Medulla oblongata (tissue), 1 donor: ENCODE results near the gene INHBB.
"Not testable (repeated sequence)": the region's sequence is repeated elsewhere in the genome, so short reads cannot be mapped to it uniquely, and the experiment has no call there.

ENCODE experiments used
- DNase-seq: peaks from one replicate; pipeline ENCODE4 v3.0.0-alpha.2; 2015; ENCODE audit errors: extremely low spot score

INHBB gene

GRCh38 chr2:120381192-120381591 lies 35.3 kb downstream of the INHBB start:
- DNase-seq = no peak

DNA sequence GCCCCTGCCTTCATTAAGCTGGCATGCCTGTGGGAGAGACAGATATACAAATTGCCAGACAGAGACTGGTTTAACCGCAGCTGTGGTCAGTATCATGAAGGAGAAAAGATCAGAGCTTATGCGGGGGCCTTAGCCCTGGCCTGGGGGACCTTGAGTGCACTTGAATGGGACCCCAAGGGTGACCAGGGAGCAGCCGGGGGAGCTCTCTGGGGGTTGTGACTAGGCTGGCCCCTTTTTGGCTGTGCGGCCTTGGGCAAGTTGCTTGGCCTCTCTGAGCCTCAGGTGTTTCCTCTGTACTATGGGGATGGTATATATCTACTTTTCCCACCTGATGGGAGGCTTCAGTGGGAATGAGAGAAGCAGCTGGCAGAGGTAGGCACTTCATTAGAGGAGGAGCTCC lies 35.7 kb downstream of the INHBB start:
- DNase-seq = no peak

GRCh38 chr2:120382541-120383144 lies 36.7 kb downstream of the INHBB start:
- DNase-seq = no peak

DNA sequence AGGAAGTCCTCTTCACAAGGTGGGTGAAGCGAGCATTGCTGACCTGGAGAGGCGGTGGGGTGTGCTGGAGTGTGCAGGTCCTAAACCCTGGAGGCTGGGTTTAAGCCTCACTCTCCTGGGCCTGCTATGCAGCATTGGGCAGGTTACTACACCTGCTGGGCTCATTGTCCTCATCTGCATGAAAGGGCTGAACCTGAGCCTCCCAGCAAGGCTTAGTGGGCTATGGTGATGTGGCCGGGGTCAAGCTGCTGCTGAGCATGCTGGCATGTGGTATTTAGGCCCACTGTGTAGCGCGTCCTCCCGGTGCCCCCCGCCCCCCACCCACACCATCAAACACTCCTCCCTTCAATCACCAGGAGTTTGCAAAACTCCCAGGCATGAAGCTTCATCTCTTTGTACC lies 37.3 kb downstream of the INHBB start:
- no peak for DNase-seq

DNA sequence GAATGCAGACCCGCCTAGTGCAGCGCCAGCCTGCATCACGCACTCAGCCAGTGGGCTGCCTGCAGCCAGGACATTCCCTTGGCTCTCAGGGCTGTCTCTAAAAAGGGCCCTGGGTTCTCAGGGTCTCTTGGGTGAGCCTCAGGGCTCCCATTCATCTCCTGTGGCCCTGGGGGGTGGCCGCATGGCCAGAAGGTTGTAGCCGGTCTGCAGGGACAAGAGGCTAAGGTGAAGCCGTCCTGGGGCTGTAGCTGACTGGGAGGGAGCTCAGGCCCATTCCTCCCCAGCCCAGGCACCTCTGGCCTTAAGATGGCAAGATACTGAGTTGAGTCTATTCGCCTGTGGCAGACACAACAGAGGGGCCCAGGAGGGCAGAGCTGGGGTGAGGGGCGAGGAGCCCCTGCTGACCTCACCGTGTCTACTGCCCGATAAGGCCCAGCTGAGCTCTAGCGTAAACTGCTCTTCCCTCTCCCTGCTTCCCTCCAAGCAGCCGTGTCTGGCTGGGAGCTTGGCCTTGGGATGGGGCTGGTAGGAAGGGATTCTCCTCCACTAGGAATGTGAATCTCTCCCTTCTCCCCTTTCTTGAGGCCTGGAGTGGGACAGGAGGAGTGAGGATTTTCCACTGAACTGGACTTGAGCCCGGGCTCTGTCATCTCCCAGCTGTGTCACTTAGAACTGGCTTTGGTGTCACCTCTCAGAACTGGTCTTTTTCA lies 37.9 kb downstream of the INHBB start:
- no peak for DNase-seq

DNA sequence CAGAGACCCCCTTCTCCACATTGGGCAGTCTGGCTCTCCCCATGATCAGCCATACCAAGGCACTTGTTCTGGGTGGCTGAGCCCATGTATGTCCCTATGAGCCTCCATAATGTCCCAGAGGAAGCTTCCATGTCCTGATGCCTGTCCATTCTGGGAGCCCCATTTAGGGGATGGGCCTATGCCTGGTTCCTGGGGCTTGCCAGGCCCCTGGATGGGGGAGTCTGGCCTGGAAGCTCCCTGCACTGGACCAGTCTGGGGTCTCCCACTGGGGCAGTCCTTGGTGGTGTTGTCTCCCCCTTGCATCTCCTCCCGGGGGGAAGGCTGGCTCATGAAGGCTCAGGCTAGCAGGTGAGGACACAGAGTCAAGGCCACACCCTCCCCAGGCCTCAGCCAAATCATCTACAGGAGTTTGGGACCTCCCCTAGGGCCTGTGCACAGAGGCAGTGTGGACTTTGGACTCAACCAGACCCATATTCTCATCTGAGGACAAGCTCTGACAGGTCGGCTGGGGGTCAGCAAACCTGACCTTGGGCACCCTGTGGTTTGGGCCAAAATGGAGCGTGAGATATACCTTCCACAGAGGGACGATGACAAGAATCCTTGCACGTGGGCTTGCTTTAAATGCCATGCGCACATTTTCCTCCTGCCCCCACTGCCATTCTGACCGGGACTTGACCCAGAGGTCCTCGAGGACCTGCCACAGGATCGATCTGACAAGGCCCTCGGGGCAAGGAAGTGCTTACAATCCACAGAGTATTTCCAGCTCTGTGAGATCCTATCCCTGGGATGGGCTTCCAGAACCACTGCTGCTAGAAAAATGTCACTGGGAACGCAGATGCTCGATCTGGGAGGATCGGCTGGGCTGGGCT lies 38.8 kb downstream of the INHBB start:
- no peak for DNase-seq

DNA sequence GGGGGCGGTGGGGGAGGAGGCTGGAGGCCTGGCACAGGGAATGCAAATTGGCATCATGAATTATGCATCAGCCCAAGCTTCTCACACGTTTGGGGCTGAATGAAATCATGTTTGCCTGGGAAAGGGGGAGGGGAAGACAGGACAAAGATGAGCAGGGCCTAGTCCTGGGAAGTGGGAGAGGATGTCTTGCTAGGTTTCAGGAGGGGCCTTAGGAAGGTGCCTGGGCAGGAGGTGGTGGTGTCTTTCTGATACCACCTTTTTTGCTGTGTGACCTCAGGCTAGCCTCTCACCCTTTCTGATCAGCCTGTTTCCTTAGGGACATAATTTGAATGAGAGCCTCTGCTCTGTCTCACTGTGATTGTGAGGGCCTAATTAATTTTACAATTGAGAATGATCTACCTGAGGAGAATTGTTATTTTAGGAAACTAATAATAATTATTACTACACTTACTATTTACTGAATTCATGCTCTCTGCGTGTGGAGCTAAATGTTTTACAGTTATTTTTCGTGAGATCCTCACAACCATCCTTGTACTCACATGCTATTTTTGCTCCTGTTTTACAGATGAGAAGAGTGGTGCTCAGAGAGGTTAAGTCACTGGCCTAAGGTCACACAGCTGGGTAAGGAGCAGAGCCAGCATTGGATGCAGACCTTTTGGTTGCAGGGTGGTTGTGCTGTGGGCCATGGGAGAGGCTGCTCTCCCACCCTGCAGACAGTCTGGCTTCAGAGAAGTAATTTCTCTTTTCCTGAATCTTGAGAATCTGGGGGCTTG lies 39.6 kb downstream of the INHBB start:
- DNase-seq = no peak

- DNase-seq = no peak
Measured at GRCh38 chr2:120388222-120389035, 42.5 kb downstream of the INHBB start.

DNA sequence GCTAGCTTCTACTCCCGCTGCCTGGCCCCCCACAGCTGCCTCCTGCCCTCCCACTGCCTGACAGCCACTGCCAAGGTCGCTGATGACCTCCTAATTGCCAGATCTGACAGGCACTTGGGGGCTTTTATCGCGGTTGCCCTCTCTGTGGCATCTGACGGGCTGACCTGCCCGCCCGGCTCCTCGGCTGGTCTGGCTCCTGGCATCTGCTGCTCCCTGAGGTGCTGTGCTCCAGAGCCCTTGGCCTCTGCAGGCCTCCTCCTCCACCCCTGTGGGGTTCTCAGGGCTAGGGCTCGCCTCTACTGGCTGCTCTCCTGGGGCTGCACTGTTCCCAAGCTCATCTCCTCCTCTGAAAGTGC lies 43.1 kb downstream of the INHBB start:
- DNase-seq = no peak

DNA sequence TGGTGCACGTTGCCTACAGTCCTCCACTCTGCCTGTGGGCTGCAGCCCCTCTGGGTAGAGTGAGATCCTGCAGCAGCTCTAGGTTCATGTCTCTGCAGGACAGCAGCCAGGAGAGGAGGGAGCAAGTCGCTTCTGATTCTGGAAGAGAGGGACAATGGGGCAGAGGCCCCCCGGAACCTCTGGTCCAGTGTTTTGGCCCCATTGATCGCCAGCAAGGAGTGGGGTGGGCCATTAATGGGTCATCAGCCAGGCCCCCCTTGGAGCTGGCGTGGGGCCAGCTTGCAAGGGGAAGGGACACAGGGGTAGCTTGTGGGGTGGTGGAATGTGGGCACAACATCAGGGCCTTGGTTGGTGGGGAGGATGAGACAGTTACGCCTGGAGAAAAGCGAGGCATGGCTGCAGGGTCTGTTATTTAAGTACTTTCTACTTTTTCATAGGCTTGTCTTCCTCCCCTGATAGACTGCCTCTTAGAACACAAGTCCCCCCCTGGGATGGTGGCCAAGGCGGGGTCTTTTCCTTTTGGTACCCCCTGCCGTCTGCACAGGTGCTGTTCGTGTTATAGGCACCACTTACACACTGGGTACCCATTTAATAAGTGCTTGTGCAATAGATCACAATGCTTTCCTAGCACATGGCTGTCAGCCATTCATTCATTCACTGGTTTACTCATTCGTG lies 44.6 kb downstream of the INHBB start:
- DNase-seq = no peak

DNA sequence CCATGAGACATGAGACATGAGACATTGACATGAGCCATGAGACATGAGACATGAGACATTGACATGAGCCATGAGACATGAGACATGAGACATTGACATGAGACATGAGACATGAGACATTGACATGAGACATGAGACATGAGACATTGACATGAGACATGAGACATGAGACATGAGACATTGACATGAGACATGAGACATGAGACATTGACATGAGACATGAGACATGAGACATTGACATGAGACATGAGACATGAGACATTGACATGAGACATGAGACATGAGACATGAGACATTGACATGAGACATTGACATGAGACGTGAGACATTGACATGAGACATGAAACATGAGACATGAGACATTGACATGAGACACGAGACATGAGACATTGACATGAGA lies 45.4 kb downstream of the INHBB start:
- not testable (repeated sequence) for DNase-seq

- DNase-seq = no peak
Measured at GRCh38 chr2:120391911-120392665, 46.2 kb downstream of the INHBB start.

GRCh38 chr2:120392923-120393322 lies 47.0 kb downstream of the INHBB start:
- DNase-seq = no peak

DNA sequence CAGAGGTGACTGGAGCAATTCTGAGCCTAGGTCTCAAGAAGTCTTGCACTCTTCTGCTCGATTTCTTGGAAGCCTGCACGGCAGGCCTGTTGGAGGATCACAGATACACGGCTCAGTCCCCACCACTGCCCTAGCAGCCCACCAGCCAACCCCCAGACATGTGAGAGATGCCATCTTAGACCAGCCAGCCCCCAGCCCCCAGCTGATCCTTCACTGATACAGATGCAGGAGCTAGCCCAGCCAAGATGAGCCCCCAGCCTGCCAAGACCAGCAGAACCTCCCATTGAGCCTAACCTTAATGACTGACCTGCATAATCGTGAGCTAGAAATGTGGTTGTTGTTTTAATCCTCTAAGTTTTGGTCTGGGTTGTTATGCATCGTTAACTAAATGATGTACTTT lies 47.5 kb downstream of the INHBB start:
- DNase-seq = no peak

DNA sequence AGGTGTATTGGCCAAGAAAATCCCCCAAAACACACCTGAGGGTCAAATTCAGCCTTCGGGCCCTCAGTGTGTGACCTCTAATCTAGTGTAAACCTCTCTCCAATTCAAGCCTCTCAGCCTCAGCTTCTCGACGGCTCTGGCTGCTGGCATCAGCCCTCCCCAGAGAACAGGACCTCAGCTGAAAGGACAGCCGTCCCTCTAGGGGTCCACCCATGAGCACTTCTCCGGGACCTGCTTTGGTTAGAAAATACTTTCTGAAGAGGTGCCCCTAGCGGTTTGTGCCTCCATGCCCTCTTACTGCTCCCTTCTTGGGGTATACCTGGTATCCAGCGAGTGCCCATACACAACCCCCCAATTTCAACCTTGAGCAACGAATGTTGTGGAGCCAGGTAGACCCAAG lies 48.8 kb downstream of the INHBB start:
- no peak for DNase-seq

DNA sequence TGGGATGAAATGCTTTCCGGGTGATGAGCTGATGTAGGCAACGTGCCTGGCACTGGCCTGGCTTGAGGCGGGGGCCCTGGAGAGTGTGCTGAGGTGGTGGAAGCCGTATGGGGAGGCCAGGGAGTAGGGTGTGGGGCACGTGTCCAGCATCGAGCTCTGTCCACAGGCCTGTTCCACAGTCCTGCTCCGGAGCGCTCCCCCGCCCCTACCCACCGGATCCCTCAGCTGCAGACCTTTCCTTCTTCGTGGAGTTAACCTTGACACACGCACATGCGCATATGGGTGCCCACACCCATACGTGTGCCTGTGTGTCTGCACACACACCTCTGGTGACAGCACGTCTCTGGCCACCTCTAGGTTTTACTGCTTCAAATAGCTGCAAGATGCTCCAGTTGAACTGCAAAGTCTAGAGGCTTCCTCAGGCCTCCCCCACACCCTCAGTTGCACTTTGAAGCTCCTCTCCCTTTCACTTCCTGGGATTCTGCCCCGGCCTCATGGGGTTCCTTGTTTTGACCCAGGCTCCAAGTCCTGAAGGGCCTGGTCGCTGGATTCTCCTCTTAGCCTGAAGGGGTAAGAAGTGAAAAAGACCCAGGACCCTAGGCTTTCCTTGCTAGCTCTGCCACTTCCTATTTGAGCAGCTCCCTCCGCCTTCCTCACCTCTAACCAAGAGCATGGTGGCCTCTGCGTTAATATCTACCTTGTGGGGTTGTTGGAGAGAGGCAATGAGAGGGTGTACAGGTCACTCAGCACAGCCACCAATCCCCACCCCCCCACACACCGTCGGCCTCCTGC lies 49.5 kb downstream of the INHBB start:
- no peak for DNase-seq

- DNase-seq = no peak
Measured at GRCh38 chr2:120396013-120396860, 50.3 kb downstream of the INHBB start.
